Osteoblast (primary cell): ENCODE measurements around the gene CILP. TPM values are rescaled to one million over a fixed set of nuclear protein-coding genes. Genes with fewer than 3 reads are reported as not detected.

Experiments
- DNase-seq: peaks from one replicate; pipeline ENCODE4 v3.0.0; 2011; ENCODE audit warnings: low spot score, mixed read lengths; ENCODE audit not compliant: insufficient read length; ENCODE audit errors: missing footprints
- H2AFZ ChIP-seq: 2 replicates; pipeline ENCODE4 v1.6.0; 2011; ENCODE audit warnings: mild to moderate bottlenecking, low read length
- H3K27ac ChIP-seq: 2 replicates; pipeline ENCODE4 v1.5.1; 2011; ENCODE audit warnings: mild to moderate bottlenecking, low read depth, low read length, moderate library complexity
- H3K27me3 ChIP-seq: 2 replicates; pipeline ENCODE4 v1.6.0; 2012; ENCODE audit warnings: mild to moderate bottlenecking, control low read depth, inconsistent platforms, low read length, moderate library complexity; ENCODE audit not compliant: insufficient read depth
- H3K36me3 ChIP-seq: 2 replicates; pipeline ENCODE4 v1.5.1; 2011; ENCODE audit warnings: mild to moderate bottlenecking, low read length, control low read depth, moderate library complexity; ENCODE audit not compliant: insufficient read depth
- H3K4me1 ChIP-seq: 2 replicates; pipeline ENCODE4 v1.5.1; 2011; ENCODE audit warnings: mild to moderate bottlenecking, low read length, control low read depth, moderate library complexity; ENCODE audit not compliant: insufficient read depth
- H3K4me2 ChIP-seq: 2 replicates; pipeline ENCODE4 v1.6.0; 2011; ENCODE audit warnings: mild to moderate bottlenecking, low read length; ENCODE audit not compliant: insufficient read depth
- H3K4me3 ChIP-seq: fragments of 200-600 bp; sonication (generic); 3 replicates; pipeline ENCODE4 v1.5.1; 2012; ENCODE audit warnings: mild to moderate bottlenecking, low read length, inconsistent platforms; ENCODE audit not compliant: insufficient read depth
- H3K79me2 ChIP-seq: 2 replicates; pipeline ENCODE4 v1.6.0; 2012; ENCODE audit warnings: mild to moderate bottlenecking, low read length, control low read depth, inconsistent platforms; ENCODE audit not compliant: insufficient read depth
- H3K9me3 ChIP-seq: 2 replicates; pipeline ENCODE4 v1.5.1; 2011; ENCODE audit warnings: low read depth, low read length, control low read depth
- H4K20me1 ChIP-seq: 2 replicates; pipeline ENCODE4 v1.6.0; 2012; ENCODE audit warnings: mild to moderate bottlenecking, low read length, control low read depth; ENCODE audit not compliant: insufficient read depth
- total RNA-seq: library from RNA; depleted of rRNA; stranded (reverse); fragments of >200 nt; gene quantifications from 2 replicates; pipeline ENCODE4 v1.2.3, GENCODE V29; 2012
- TF ChIP-seq, protein P1 (sequence below): IDR thresholded peaks from 2 replicates; pipeline ENCODE4 v1.5.1; 2011; ENCODE audit warnings: mild to moderate bottlenecking, low read depth, low read length, moderate library complexity; ENCODE audit errors: extremely low read depth

CILP gene
- total RNA-seq, 1 donor: under 0.01 TPM

GRCh38 chr15:65164139-65164538, 47.1 kb downstream of the CILP start:
- Histone ChIP-seq H3K4me2 (no peak overlapping the region), H3K79me2 (peaks cover 34% of the 10 kb centered on the region), H3K4me3 (no peak overlapping the region), H4K20me1 (peaks cover 3% of the 10 kb centered on the region), H3K27ac (no peak overlapping the region), H3K4me1 (no peaks in the 10 kb centered on the region), H3K9me3 (no peaks in the 10 kb centered on the region), H2AFZ (no peak overlapping the region), H3K27me3 (no peaks in the 10 kb centered on the region), H3K36me3 (peaks cover 39% of the 10 kb centered on the region)
- no peak for DNase-seq
- TF ChIP-seq, protein P1, sequence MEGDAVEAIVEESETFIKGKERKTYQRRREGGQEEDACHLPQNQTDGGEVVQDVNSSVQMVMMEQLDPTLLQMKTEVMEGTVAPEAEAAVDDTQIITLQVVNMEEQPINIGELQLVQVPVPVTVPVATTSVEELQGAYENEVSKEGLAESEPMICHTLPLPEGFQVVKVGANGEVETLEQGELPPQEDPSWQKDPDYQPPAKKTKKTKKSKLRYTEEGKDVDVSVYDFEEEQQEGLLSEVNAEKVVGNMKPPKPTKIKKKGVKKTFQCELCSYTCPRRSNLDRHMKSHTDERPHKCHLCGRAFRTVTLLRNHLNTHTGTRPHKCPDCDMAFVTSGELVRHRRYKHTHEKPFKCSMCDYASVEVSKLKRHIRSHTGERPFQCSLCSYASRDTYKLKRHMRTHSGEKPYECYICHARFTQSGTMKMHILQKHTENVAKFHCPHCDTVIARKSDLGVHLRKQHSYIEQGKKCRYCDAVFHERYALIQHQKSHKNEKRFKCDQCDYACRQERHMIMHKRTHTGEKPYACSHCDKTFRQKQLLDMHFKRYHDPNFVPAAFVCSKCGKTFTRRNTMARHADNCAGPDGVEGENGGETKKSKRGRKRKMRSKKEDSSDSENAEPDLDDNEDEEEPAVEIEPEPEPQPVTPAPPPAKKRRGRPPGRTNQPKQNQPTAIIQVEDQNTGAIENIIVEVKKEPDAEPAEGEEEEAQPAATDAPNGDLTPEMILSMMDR: no peak

GRCh38 chr15:65163041-65163440, 48.2 kb downstream of the CILP start:
- Histone ChIP-seq H3K79me2 (peaks cover 33% of the 10 kb centered on the region), H3K4me3 (no peak overlapping the region), H2AFZ (no peak overlapping the region), H3K27ac (peak overlapping the region; percentile 19), H3K4me2 (no peak overlapping the region), H3K36me3 (peaks cover 48% of the 10 kb centered on the region), H3K27me3 (no peaks in the 10 kb centered on the region), H4K20me1 (peaks cover 3% of the 10 kb centered on the region), H3K9me3 (no peaks in the 10 kb centered on the region), H3K4me1 (no peaks in the 10 kb centered on the region)
- TF ChIP-seq, protein P1: no peak
- DNase-seq: no peak

GRCh38 chr15:65156692-65157091, 54.6 kb downstream of the CILP start:
- Histone ChIP-seq H3K4me3 (no peak overlapping the region), H3K27me3 (no peaks in the 10 kb centered on the region), H4K20me1 (no peaks in the 10 kb centered on the region), H3K36me3 (peaks cover 74% of the 10 kb centered on the region), H3K4me2 (no peak overlapping the region), H2AFZ (no peak overlapping the region), H3K79me2 (peaks cover 5% of the 10 kb centered on the region), H3K9me3 (no peaks in the 10 kb centered on the region), H3K4me1 (no peaks in the 10 kb centered on the region), H3K27ac (no peak overlapping the region)
- no peak for DNase-seq
- TF ChIP-seq, protein P1: no peak

- Histone ChIP-seq H3K27me3 (no peaks in the 10 kb centered on the region), H3K4me3 (no peak overlapping the region), H3K9me3 (no peaks in the 10 kb centered on the region), H3K4me1 (no peaks in the 10 kb centered on the region), H3K79me2 (no peaks in the 10 kb centered on the region), H4K20me1 (no peaks in the 10 kb centered on the region), H3K4me2 (no peak overlapping the region), H3K27ac (no peak overlapping the region), H3K36me3 (peaks cover 70% of the 10 kb centered on the region), H2AFZ (no peak overlapping the region)
- DNase-seq: no peak
- TF ChIP-seq, protein P1: no peak
Measured at GRCh38 chr15:65154720-65155119, 56.6 kb downstream of the CILP start.
